Hepatic stellate cell (primary cell): ENCODE results near the gene HRH4.

ENCODE experiments used
- DNase-seq: peaks from one replicate; pipeline ENCODE4 v3.0.0; 2011; ENCODE audit warnings: low spot score

HRH4 gene

DNA sequence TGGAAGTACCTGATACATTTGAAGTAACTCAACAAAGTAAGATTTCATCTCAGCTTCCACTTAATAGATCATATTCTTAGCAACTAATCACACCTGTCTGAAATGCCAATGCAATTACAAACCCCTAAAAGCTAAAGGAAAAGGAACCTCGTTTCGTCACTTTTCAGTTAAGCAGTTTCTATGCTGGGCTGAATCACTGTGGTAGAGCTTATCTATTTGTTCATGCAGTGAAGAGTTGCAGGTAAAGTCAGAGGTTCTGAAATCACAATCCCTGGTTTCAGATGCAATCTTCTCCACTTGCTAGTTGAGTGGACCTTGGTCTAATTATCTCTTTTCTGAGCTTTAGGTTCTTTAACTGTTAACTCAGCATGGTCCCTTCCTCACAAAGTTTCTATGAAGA lies 6.3 kb downstream of the HRH4 start:
- no peak for DNase-seq

DNA sequence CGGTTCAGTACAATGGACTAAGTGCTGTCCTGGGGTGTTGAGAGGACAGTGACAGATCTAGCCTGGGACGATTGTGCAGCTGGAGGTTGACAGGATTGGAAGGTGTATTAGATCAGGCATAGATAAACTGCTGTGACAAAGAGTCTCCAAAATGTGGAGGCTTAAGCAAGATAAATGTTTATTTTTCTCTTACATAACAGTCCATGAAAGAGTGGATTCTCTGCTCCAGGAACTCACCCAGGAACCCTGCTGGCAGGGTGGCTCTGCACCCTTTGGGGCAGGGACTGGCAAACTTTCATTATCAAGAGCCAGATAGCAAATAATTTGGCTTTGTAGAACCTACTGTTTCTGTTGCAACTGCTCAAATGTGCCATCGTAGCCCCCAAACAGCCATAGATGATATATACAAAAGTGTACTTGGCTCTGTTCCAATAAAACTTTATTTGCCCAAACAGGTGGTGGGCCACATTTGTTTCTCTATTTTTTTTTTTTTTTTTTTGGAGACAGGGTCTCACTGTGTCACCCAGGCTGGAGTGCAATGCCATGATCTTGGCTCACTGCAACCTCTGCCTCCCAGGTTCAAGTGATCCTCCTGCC lies 9.7 kb downstream of the HRH4 start:
- DNase-seq, result no peak

GRCh38 chr18:24470805-24471204 lies 10.4 kb downstream of the HRH4 start:
- DNase-seq, result no peak

DNA sequence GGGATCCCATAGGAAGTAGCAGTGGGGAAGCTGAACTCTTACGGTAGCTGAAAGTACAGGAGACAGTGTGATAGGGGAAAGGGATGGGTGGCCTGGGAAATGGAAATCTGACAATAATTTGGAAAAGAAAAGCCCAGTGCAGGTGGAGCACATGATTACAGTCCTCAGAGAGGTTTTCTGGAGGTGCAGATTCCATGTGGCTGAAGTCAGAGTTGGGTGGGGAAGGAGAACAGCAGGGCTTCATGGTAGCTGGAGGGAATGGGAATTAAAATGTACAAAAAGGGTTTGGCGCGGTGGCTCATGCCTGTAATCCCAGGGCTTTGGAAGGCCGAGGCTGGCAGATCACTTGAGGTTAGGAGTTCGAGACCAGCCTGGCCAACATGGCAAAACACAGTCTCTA lies 12.2 kb downstream of the HRH4 start:
- no peak for DNase-seq

DNA sequence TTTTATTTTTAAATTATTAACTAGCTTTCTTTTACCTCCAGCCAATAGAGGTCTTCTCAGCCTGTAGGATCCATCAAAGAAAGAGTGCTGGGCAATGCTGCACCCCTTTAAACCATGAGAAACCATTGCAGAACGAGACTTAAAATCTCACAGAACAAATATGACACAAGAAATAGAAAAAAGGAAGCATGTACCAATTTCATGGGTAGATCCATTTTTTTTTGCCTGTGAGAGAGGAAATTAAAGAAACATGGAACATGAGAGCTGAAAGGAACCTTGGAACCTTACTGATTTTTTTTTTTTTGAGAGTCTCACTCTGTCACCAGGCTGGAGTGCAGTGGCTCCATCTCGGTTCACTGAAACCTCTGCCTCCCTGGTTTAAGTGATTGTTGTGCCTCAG lies 14.0 kb downstream of the HRH4 start:
- no peak for DNase-seq

DNA sequence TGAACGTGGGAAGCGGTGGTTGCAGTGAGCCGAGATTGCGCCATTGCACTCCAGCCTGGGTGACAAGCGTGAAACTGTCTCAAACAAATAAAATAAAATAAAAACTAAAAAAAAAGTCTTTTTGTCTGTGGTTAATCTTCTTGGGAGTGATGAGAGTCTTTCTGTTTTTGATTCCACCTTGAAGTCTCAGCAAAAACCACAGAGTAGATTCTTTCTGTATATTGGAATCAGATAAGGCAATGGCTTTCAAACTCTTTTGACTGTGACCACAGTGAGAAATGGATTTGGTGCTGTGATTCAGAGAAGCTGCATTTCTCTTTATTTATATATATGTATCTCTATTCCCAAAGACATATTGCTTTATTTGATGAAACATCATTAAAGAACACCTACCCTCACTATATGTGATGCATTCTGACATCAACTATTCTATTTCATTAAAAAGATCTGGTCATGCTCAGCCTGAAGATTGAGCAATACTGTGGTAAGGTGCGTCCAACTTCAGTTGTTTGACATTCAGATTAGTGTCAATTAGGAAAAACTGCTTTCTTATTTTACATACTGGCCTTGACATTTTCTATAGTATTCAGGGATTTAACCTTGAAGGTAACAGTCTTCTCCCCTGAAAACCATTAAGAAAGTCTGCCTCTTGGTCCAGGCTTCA lies 15.6 kb downstream of the HRH4 start:
- DNase-seq, result no peak

DNA sequence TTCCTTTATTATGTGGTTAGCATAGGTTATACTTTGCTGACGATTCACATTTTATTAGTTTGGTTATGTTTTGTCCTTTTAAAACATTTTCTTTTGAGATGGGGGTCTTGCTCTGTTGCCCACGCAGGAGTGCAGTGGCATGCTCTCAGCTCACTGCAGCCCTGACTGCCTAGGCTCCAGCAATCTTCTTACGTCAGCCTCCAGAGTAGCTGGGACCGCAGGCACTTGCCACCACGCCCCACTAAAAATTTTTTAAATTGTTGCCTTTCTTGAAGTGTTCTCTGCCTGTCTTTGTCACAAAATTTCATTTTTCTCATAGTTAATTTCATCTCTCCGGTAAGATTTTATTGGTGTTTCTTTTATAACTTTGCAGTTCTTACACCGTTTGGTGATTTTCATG lies 18.9 kb downstream of the HRH4 start:
- no peak for DNase-seq

- DNase-seq, result no peak
Measured at GRCh38 chr18:24482821-24483220, 22.4 kb downstream of the HRH4 start.

DNA sequence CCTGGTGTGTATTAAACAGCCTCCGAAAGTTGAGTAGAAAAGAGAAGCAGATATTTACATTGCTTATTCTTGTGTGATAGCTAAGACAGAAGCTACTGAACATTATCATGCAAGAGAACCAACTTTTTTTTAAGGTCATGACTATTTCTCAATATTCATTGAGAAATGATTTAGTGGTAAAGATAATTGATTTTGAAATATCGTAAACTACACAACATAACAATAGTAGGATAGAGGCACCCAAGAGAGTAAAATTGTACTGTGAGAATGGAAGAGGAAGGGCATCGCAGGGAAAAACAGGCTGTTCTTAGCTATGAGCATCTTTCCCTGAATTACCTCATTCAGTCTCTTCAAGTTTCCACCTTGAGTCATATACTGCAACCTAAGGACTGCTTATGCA lies 25.2 kb downstream of the HRH4 start:
- DNase-seq, result no peak

- no peak for DNase-seq
Measured at GRCh38 chr18:24486684-24487083, 26.2 kb downstream of the HRH4 start.

- DNase-seq, result peak; percentile 44
Measured at GRCh38 chr18:24488824-24489493, 28.5 kb downstream of the HRH4 start.

DNA sequence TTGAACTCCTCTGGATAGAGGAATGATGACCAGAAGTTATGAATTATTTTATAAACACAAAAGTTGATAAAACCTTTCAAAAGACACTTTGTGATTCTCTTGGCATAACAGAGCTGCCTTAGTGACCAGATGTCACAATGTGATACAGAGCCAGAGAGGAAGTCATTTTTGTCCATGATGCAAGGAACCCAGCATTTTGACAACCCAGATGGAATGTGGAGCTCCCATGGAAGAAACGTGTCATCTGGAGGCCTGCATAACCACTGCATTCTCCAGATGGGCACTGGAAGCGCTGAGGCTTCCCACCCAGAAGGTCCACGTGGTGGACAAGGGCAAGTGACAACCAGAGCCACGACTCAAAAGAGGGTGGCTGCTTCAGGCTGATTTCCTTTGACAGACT lies 30.1 kb downstream of the HRH4 start:
- DNase-seq, result peak; percentile 42

DNA sequence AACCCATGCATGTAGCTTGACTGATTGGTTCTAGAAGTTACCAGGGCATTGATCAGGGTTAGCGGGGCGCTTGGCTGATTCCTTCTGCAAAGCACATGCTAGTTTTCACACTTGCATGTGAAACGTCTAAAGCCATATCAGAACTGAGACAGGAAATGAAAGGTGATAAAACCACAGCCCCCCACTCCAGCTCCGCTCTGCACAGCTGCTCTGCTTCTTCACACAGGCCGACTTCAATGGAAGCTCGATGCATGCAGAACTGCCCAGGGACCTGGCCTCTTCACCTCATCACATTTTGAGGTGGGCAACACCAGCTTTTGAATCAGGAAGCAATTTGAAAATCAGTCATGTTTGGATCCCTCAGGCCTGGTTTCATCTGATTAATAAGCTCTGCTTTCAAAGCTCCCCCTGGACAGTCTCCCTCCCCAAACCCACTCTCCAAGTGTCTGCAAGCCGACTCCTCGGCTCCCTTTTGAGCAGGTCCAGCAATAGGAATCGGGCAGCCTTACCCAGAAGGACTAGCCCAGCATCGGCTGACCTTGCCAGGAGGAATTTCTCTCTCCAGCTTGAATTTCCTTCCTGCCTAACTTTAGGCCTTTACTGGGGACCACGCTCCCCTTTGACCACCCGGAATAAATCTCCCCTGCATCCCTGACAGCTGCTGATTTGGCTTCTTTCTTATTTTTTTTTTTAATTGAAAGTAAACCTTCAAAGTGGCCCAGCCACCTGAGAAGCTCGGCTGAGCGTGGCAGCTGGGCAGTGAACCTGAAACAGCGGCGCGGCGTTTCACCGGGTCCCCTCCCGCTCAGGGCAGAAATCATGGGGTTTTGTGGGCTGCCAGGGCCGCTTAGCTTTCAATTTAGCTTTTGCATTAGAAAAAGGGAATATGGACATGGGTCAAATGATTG lies 31.7 kb downstream of the HRH4 start:
- no peak for DNase-seq

DNA sequence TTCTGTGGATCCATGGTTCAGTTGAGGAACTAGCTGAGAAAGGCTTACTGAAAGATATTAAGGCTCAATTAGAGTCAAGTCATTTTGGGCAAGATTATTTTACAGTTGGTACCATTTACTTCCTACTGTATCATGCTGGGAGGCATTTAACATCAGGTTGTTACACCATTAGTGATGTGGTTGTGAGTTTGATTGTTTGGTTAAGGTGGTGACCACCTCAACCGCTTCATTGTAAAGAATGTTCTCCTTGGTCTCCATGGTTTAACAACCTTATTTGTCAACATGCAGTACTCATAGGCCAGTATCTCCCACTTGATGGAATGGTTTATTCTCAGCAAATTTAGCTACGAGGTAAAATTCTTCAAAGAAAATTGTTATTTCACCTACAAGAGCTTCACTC lies 34.1 kb downstream of the HRH4 start:
- DNase-seq, result no peak

DNA sequence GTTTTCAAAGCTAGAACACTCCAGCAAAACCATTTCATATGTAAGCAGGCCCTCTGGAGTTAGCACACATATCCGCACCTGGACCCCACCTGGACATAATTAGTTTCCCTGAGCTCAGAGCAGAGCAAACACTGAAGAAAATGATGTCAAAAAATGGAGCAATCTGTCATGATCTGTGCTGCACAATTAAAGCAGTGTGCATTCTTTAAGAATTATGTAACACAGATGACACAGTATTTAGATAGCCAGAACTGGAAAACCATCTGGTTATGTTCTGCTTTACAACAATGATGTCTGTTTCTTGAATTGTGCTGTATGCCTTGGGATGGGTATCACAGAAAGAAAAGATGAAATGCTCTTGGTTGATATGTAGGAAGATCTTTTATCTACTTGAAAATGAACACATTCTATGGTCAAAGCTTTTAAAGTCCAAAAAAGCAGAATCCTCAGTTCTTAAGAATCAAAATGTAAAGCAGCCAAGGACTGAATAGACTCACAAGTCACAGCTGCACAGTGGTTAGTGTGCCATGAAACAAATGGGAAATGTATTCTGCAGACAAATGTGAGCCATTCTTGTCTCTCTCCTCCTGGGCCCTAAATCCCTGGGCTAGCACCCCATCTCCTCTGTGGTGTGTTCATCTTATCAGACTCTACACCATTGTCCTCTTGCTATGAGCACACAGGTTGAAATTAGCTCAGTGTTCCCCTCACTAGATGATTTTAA lies 36.8 kb downstream of the HRH4 start:
- DNase-seq, result peak; percentile 29

GRCh38 chr18:24499814-24500213 lies 39.4 kb downstream of the HRH4 start:
- DNase-seq, result peak; percentile 30

DNA sequence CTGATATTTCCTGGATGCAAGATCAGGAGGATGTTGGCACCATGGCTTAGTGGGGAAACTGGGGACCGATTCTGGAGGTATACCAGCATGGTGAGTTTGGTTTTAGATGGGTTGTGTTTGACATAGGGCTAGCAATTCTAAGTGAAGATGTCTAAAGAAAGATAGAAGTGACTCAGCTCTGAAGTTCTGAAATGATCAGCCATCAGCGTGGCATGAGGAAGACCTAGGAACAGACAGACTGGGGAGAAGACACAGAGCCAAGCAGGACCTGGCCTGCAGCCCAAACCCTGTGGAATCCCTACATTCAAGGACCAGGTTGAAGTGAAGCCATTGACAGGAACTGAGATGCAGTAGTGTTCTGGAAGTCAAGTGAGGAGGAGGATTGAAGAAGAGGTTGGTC lies 39.8 kb downstream of the HRH4 start:
- DNase-seq, result no peak

DNA sequence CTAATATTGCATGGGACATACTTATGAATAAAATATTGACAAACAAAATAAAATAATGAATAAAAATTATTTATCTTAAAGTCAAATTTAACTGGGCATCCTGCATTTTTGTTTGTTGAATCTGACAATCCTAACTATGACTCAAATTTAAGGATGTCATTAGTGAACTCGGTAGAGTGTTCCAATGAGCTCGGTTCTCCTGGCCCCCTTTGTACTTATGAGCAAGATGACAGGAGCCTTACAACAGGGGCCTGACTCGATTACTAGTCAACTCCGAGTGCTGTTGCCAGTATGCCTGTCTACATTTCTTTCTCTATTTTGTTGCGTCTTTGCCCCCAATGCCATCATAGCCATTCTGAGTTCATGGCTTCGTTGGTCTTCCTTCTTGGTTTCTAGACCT lies 40.3 kb downstream of the HRH4 start:
- no peak for DNase-seq

DNA sequence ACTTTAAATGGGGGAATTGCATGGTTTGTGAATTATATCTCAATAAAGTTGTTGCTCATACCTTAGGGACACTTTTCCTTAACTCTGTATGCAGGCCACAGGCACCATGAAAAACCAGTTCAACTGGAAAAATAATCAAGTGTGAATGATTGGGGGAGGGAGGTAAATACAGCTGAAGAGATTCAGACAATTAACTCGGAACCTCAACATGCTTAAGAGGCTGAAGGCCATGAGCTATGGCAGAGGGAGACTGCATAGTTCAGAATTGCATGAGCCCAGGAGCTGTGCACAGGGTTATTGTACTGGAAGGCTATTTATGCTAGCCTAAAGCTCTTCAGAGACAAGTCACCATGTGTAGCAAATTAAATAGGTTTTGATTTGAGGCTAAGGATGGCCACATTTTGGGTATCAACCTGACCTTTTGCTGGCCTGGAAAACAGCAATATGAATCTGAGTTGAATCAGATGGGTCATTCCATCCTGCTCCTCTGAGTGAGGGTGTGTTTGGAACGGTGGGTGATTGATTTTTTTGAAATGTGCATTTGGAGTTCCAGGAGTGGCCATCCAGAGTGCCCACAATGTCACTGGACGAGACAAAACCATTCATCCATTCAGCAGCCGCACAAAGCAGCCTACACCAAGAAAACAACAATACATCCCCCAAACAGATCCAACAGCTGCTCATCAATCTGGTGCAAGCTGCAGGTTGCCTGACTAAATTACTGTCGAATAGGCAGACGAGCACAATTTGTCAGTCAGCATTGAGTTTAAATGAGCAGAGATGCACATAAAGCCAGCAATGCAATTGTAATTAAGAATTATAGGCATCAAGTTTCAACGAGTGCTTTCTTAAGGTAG lies 42.5 kb downstream of the HRH4 start:
- no peak for DNase-seq

- no peak for DNase-seq
Measured at GRCh38 chr18:24504401-24504800, 44.0 kb downstream of the HRH4 start.

DNA sequence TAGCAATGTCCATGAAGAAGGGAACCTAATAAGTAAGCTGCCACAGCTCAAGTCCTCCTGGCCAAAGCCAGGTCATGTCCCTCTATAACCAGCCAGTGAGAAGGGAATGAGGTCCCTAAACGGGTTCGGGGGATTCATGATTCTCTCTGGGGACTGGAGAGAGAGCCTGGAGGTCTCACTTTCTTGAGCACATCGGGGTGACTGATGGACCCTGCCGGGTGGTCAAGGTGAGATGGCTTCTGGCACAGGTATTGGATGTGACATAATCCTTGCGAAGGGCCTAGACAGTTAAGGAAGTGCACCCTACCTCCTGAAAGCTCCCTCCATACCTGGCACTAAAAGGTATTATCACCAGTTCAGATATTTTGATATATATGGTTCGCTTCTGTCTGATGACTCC lies 45.7 kb downstream of the HRH4 start:
- no peak for DNase-seq
